Fibroblast of gingiva (primary cell): ENCODE measurements around the gene RBM47.

Experiments
- DNase-seq: peaks from one replicate; pipeline ENCODE4 v3.0.0-alpha.2; 2011; ENCODE audit warnings: low read depth

The RBM47 gene

DNA sequence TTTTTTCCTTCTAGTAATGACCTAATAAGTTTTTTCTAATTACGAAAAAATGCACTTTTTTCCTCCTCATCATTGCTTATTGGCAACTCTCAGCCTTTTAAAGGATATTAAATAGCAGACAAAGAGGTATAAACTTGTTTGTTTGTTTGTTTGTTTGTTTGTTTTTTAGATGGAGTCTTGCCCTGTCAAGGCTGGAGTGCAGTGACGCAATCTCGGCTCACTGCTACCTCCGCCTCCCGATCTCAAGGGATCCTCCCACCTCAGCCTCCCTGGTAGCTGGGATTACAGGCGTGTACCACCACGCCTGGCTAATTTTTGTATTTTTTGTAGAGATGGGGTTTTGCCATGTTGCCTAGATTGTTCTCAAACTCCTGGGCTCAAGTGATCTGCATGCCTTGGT, 6.0 kb downstream of the RBM47 start:
- DNase-seq = no peak

- no peak for DNase-seq
These were observed 6.8 kb downstream of the RBM47 start for GRCh38 chr4:40622913-40623312.

- DNase-seq = peak; percentile 97
These were observed 7.8 kb downstream of the RBM47 start for GRCh38 chr4:40621592-40622512.

DNA sequence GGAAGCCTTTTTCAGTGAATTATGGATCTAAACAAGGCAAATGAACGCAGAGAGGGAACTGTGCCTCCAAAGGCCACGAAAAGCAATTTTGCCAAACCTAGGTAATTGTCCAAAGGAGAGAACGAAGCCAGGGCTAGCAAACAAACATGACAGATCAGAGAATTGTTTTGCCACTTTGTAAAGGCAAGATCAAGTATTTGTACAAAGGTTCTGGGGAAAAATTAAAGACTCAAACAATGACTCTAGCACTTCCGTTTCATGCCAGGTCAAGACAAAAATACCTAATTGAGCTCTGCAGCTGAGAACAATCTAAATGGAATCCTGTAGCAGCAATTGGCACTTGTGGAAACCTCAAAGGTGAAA, 8.5 kb downstream of the RBM47 start:
- no peak for DNase-seq

GRCh38 chr4:40619600-40619999, 10.1 kb downstream of the RBM47 start:
- no peak for DNase-seq

- no peak for DNase-seq
These were observed 11.8 kb downstream of the RBM47 start for GRCh38 chr4:40617872-40618271.

DNA sequence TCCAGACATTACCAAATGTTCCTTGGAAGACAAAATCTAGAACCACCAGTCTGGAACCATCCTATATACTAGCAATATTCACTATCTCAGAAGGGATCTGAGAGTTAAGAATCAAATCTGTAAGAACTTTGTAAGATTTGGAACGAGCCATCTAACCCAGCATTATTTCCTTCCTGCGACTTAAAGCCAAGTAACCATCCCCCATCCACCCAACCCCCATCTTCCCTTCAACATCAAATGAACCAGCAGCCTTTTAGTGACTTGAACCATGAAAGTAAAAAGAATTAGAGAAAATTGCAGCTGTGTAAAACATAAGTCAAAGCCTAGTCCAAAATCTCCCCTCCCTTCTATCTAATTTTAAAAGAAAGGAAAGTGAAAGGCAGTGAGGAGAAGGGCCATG, 15.6 kb downstream of the RBM47 start:
- no peak for DNase-seq

GRCh38 chr4:40613456-40613855, 16.2 kb downstream of the RBM47 start:
- no peak for DNase-seq

DNA sequence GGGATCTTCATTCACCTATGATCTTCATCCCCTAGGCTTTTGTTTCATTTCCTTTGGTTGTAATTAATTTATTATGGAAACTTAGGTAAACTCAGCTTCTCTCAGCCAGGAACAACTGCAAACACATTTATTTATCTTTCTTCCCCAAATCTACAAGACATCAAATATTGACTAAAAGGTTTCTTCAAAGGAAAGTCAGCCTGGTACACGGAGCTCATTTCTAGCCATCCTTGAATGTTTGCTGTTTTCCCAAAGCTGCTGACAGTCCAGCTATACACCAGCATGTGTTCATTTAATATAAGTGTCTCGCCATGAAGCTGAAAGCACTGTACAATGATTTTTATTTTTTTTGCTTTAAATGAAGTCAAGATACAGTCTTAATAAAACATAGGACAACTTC, 16.8 kb downstream of the RBM47 start:
- no peak for DNase-seq

- no peak for DNase-seq
These were observed 17.4 kb downstream of the RBM47 start for GRCh38 chr4:40612283-40612682.

- DNase-seq = peak; percentile 59
These were observed 21.0 kb downstream of the RBM47 start for GRCh38 chr4:40608628-40609027.

- DNase-seq = peak; percentile 12
These were observed 22.4 kb downstream of the RBM47 start for GRCh38 chr4:40607221-40607620.

- DNase-seq = no peak
These were observed 23.4 kb downstream of the RBM47 start for GRCh38 chr4:40606239-40606767.

GRCh38 chr4:40603281-40603680, 26.4 kb downstream of the RBM47 start:
- DNase-seq = no peak

DNA sequence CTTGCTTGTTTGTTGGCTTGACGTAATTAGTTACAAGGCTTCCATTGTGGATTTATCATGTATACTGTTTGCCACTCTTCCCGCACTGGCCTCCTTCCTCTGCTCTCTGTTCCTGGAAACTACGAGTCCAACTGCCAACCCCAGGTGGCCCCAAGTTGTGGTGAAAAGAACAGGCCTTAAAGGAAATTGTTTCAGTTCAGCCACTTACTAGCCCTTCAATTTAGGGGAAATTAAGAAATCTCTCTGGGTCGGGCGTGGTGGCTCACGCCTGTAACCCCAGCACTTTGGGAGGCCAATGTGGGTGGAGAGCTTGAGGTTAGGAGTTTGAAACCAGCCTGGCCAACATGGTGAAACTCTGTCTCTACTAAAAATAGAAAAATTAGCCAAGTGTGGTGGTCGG, 28.0 kb downstream of the RBM47 start:
- no peak for DNase-seq

DNA sequence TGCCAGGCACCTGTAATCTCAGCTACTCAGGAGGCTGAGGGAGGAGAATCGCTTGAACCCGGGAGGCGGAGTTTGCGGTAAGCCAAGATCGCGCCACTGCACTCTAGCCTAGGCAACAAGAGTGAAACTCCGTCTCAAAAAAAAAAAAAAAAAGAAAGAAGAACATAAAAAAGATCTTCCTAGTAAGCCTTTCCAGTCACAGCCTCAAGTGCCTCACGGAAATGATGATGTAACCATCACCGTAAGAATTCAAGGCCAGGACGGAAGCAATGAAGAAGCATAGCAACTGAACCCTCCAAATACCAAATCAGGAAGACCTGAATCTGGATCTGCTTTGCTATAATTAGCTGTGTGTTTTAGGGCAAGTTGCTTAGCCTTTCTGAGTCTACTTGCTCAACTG, 28.8 kb downstream of the RBM47 start:
- DNase-seq = no peak

DNA sequence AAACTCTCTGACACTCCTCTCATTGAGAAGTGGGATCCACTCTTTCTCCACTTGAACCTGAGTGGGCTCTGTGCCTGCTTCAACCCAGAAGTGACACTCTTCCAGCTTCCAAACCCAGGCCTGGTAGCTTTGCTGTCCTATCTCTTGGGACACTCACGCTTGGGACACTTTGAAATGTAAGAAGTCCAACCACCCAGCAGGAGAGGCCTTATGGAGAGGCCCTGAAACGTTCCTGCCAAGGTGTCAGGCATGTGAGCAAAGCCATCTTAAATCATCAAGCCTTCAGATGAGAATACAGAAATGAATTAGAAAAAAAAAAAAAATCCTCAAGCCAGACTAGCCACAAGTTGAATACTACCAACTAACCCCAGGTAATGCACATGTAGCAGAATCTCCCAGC, 30.2 kb downstream of the RBM47 start:
- DNase-seq = no peak

DNA sequence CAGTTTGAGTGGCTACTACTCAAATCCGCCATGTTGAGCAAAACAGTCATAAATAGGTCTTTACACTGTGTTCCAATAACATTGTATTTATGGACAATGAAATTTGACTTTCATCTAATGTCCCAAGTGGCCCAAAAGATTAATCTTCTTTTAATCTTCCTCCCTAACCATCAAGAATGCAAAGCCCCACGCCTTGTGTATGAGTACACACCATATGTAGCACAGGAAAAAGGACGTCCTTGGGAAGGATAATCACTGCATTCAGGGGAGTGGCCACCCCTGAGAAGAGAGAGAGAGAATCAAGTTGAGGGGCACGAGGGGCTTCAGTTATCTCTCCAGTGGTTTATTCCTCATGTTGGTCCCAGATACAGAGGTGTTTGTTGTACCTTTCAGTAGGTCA, 33.1 kb downstream of the RBM47 start:
- DNase-seq = no peak

DNA sequence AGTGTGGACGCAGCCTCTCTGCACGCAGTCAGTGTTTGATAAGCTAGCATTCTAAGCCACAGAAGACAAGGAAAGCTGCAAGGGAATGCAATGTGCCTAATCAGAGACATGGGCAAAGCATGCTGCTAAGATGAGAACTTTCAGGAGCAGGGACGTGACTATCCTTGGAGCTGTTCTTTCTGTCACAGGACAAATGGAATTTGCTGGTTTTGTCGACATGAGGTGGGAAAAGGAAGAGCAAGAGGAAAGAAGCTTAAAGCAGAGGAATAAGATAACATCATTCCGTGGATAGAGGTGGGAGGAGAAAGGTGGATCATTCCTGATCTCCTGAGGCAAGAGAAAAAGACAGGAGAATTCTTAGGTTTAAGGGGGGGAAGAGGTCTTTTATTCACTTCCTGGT, 33.7 kb downstream of the RBM47 start:
- no peak for DNase-seq

DNA sequence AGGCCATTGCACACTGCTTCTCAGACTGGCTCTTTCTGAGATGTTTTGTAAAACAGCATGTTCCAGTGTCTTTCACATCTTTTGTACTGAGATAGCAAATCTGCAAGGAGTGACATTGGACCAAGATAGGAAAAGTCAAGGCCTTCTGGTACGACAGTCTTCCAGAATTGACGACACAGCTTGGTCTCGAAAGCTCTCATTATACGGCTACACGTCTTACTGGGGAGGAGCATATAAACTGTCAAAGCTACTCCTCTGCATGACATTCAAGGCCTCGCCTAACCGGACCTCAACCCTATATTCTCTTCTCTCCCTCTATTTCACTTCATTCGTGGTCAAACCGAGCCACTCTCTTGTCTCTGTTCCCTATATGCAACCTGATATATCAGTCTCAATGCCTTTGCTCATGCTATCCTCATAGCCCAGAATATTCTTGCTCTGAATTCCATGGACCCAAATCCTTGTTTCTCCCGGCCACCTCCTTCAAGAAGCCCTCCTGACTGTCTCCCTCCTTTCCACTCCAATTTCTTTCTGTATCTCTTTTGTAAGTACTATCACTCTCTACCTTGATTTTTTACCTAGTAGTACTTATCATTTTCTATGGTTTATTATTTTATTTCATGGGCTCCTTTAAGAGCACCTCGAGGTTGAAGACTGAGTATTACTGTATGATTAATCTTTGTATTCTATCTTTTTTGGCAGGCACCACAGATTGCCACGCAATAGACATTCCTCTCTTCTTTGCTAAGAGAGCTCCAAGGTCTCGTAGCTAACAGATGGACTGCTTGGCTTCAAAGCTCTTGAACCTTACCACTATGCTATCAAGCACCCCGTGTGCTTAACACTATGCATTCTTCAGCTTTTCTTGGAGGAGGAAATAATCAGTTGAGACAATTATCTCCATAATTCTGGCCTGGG, 35.1 kb downstream of the RBM47 start:
- peak; percentile 34 for DNase-seq

GRCh38 chr4:40592034-40592433, 37.6 kb downstream of the RBM47 start:
- DNase-seq = no peak

GRCh38 chr4:40587826-40588225, 41.8 kb downstream of the RBM47 start:
- DNase-seq = peak; percentile 58

DNA sequence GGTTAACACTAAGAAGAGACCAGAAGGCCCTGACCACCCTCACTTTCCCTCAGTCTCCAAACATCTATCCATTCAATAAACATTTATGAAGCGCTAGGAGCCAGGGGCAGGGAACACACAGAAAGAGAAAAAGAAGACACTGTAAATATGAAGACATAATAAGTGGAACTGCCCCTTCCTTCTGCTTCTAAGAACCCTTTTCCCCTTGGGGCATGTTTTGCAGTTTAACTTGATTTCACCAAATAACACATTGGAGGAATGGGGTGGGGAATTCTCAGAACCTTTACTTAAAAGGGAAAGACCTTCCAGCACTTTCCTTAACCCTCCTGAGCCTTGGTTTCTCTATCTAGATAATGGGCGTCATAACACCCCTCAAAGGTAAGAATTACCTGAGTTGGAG, 42.3 kb downstream of the RBM47 start:
- DNase-seq = no peak
